ENCODE results near the gene PPP3R2. TPM values are rescaled to one million over a fixed set of nuclear protein-coding genes. Genes with fewer than 3 reads are reported as not detected.

The PPP3R2 gene
- total and polyA plus RNA-seq, 10 of the 15 experiments (the other 5 are each of a cell fraction or from before 2014, with no cell fraction given), result not detected

DNA sequence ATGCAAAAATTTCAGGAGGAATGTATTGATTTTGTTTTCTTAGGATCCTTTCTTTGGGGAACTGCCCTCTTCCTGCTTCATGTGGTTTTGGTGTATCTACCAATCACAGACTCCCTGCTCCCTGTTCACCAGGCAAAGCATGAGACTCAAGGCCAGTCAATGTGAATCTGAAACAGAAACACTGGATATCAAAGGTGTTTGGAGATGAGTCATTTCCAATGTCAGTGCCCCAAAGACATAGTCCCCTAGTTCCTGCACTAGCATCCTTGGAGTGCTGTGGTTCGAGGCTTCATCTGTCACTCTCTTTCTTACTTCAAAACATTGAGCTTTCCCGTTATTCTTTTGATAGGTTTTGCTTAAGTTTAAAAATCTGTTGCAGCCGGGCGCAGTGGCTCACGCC is 8.1 kb downstream of the PPP3R2 start (continued):
- TF ChIP-seq, protein P1, sequence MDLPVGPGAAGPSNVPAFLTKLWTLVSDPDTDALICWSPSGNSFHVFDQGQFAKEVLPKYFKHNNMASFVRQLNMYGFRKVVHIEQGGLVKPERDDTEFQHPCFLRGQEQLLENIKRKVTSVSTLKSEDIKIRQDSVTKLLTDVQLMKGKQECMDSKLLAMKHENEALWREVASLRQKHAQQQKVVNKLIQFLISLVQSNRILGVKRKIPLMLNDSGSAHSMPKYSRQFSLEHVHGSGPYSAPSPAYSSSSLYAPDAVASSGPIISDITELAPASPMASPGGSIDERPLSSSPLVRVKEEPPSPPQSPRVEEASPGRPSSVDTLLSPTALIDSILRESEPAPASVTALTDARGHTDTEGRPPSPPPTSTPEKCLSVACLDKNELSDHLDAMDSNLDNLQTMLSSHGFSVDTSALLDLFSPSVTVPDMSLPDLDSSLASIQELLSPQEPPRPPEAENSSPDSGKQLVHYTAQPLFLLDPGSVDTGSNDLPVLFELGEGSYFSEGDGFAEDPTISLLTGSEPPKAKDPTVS (IDR thresholded peaks at IDR 0.05; ENCODE audit: low read depth, low read length), result no peak
- no peak for TF ChIP-seq SPI1 (IDR thresholded peaks at IDR 0.05; ENCODE audit: borderline replicate concordance, insufficient read depth, low read depth, low read length)
- TF ChIP-seq, protein P2, sequence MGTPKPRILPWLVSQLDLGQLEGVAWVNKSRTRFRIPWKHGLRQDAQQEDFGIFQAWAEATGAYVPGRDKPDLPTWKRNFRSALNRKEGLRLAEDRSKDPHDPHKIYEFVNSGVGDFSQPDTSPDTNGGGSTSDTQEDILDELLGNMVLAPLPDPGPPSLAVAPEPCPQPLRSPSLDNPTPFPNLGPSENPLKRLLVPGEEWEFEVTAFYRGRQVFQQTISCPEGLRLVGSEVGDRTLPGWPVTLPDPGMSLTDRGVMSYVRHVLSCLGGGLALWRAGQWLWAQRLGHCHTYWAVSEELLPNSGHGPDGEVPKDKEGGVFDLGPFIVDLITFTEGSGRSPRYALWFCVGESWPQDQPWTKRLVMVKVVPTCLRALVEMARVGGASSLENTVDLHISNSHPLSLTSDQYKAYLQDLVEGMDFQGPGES (IDR thresholded peaks at IDR 0.05), result no peak
- TF ChIP-seq NFXL1 (IDR thresholded peaks at IDR 0.05; ENCODE audit: borderline replicate concordance), result no peak
- TF ChIP-seq, protein P3, sequence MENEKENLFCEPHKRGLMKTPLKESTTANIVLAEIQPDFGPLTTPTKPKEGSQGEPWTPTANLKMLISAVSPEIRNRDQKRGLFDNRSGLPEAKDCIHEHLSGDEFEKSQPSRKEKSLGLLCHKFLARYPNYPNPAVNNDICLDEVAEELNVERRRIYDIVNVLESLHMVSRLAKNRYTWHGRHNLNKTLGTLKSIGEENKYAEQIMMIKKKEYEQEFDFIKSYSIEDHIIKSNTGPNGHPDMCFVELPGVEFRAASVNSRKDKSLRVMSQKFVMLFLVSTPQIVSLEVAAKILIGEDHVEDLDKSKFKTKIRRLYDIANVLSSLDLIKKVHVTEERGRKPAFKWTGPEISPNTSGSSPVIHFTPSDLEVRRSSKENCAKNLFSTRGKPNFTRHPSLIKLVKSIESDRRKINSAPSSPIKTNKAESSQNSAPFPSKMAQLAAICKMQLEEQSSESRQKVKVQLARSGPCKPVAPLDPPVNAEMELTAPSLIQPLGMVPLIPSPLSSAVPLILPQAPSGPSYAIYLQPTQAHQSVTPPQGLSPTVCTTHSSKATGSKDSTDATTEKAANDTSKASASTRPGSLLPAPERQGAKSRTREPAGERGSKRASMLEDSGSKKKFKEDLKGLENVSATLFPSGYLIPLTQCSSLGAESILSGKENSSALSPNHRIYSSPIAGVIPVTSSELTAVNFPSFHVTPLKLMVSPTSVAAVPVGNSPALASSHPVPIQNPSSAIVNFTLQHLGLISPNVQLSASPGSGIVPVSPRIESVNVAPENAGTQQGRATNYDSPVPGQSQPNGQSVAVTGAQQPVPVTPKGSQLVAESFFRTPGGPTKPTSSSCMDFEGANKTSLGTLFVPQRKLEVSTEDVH (IDR thresholded peaks at IDR 0.05; ENCODE audit: low read depth, partially characterized antibody), result no peak
- TF ChIP-seq LARP7 (IDR thresholded peaks at IDR 0.05), result no peak
- TF ChIP-seq TAF1 (IDR thresholded peaks at IDR 0.05; ENCODE audit: borderline replicate concordance, low read depth, low read length), result no peak
- no peak for TF ChIP-seq SIN3A (IDR thresholded peaks at IDR 0.05; ENCODE audit: low read depth, low read length)
- TF ChIP-seq BCL11A (IDR thresholded peaks at IDR 0.05; ENCODE audit: low read depth, low read length), result 0 out of 2 replicates have a peak, but pooled peaks have one; percentile 33
- TF ChIP-seq CBFB (IDR thresholded peaks at IDR 0.05; ENCODE audit: low read depth), result no peak
- TF ChIP-seq MTA2 (IDR thresholded peaks at IDR 0.05; ENCODE audit: low read depth), result no peak
